AG04449 (cell line): ENCODE data around the gene KL.

Experiments used
- CTCF ChIA-PET: fragments of 350-600 bp; formaldehyde crosslinking; extraction: SDS; loops from one replicate; lab custom pipeline; 2021; ENCODE audit warnings: antibody characterized with exemption; lab: Yijun Ruan, JAX
- POLR2A ChIA-PET: fragments of 400-600, 350-600 bp; formaldehyde crosslinking; extraction: SDS; loops from one replicate; lab custom pipeline; 2020; ENCODE audit warnings: antibody characterized with exemption, inconsistent platforms; lab: Yijun Ruan, JAX
- DNase-seq: peaks from one replicate; pipeline ENCODE4 v3.0.0-alpha.2; 2010; ENCODE audit warnings: low read depth, low spot score
- H3K4me3 ChIP-seq: 2 replicates; pipeline ENCODE4 v1.5.1; 2011; ENCODE audit warnings: low read depth, mild to moderate bottlenecking, control low read depth, low read length
- TF ChIP-seq, protein P1 (sequence below): IDR thresholded peaks from one replicate; pipeline ENCODE4 v1.5.1; 2011; ENCODE audit warnings: mild to moderate bottlenecking, moderate library complexity, low read length, control low read depth, inconsistent platforms; ENCODE audit not compliant: insufficient read depth; ENCODE audit errors: missing control alignments

Gene KL

DNA sequence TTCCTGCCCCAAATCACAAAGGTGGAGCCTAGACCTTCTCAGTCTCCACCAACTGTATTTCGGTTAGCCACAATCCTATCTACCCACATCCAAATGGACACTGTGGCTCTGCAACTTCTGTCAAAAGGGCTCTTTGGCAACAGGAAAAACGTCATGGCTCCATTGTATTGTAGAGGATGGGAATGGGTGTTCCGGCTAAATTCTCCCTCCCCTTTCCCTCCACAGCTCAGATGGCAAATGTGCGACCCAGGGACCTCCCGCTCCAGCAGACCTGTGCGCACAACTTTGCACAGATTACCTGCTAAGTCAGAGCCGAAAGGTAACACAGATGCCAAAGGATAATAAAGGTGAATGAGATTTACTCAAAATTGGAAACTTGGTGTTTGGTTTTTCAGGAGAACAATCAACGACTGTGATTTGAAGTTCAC, 968 bp upstream of the KL start:
- TF ChIP-seq, protein P1, sequence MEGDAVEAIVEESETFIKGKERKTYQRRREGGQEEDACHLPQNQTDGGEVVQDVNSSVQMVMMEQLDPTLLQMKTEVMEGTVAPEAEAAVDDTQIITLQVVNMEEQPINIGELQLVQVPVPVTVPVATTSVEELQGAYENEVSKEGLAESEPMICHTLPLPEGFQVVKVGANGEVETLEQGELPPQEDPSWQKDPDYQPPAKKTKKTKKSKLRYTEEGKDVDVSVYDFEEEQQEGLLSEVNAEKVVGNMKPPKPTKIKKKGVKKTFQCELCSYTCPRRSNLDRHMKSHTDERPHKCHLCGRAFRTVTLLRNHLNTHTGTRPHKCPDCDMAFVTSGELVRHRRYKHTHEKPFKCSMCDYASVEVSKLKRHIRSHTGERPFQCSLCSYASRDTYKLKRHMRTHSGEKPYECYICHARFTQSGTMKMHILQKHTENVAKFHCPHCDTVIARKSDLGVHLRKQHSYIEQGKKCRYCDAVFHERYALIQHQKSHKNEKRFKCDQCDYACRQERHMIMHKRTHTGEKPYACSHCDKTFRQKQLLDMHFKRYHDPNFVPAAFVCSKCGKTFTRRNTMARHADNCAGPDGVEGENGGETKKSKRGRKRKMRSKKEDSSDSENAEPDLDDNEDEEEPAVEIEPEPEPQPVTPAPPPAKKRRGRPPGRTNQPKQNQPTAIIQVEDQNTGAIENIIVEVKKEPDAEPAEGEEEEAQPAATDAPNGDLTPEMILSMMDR, result no peak
- no peak overlapping the region for H3K4me3 ChIP-seq
- no peak for DNase-seq
- ChIA-PET CTCF (no interaction called here), POLR2A (no interaction called here)

DNA sequence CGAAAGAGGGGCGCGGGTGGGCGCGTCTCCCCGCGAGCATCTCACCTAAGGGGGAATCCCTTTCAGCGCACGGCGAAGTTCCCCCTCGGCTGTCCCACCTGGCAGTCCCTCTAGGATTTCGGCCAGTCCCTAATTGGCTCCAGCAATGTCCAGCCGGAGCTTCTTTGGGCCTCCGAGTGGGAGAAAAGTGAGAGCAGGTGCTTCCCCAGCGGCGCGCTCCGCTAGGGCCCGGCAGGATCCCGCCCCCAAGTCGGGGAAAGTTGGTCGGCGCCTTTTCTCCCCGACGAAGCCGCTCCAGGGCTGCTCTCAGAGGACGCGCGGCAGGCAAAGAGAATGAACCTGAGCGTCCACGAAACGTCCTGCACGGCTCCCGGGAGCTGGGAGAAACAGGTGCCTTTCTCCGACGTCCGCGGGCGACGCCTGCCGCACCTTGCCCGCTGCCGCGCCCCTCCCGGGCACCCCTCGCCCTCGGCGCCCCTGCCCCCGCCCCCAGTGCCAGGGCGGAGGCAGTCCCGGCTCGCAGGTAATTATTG, 366 bp upstream of the KL start:
- POLR2A ChIA-PET, result no interaction called here
- CTCF ChIA-PET, result no interaction called here
- TF ChIP-seq, protein P1, result no peak
- no peak for DNase-seq
- no peak overlapping the region for H3K4me3 ChIP-seq

DNA sequence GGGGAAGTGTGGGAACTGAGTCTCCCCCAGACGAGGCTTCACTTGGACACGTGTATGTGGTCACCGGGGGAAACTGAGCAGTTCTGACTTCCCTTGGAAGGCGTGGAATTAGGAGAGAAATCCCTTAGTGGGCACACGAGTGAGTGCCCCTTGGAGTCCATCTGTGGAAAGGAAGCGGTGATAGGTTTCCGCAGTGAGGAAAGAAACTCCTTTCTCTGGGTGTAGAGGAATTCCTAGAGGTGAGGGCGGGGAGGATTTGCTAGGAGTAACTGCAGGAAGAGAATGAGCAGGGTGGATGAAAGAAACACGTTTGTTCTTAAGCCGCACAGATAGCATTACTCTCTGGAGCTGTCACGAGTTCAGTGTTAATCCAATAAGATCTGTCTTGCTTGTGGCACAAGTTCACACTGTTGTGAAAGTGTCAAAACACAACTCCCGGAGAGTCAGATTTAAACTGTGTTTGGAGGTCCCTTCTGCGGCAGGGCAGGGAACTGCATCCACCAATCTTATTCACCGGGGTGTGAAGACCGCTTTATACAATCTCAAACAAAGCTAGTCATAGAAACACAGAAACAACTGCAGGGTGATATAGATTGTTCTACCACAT, 1.2 kb downstream of the KL start:
- ChIA-PET POLR2A (no interaction called here), CTCF (interaction anchor here (1.4 to 1.6 kb wide), 2 partner anchors 14 to 334 kb away, joined by 3 read pairs; no protein-coding TSS in a partner anchor)
- TF ChIP-seq, protein P1, result peak; percentile 13
- H3K4me3 ChIP-seq, result no peak overlapping the region
- DNase-seq, result no peak

DNA sequence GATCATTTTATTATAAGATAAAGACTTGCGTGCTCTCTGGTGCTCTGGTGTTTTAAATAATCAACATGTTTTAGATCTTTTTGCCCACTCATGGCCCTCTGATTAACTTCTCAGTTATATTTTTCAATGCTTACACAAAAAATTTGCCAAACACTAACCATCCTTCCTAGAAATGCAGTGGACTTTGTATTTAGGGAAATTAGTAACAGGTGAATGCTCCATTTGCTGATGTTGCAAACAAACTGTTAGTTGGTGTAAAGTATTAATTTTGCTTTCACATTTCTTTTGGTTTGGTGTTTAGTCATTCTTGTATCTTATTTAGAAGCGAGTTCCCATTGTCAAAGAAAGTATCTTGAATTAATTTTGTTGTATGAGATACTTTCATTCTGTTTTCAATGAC, 2.7 kb downstream of the KL start:
- DNase-seq, result no peak
- ChIA-PET CTCF (interaction anchor here (1.4 kb wide), 1 partner anchor 12 kb away, joined by 3 read pairs; no protein-coding TSS in a partner anchor), POLR2A (no interaction called here)
- TF ChIP-seq, protein P1, result no peak
- H3K4me3 ChIP-seq, result no peak overlapping the region

DNA sequence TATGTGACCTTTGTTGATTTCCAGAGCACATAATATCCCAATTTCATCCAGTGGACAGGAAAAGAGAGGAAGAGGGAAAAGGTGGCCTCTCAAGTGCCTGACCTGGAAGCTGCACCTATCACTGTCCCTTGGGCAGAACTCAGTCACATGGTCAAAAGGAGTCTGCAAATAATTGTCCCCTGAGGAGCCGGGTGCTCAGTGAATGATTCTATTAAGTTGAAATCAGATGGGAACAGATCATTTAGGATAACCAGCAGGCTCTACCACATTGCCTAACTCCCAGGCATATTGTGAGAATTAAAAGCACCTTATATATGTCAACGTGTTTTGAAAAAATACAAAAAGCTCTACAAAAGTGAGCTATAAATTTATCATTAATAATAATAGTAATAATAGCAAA, 6.8 kb downstream of the KL start:
- no peak overlapping the region for H3K4me3 ChIP-seq
- ChIA-PET CTCF (interaction anchor here (1.0 kb wide), 1 partner anchor 8 kb away, joined by 3 read pairs; no protein-coding TSS in a partner anchor), POLR2A (no interaction called here)
- DNase-seq, result no peak
- TF ChIP-seq, protein P1, result no peak

DNA sequence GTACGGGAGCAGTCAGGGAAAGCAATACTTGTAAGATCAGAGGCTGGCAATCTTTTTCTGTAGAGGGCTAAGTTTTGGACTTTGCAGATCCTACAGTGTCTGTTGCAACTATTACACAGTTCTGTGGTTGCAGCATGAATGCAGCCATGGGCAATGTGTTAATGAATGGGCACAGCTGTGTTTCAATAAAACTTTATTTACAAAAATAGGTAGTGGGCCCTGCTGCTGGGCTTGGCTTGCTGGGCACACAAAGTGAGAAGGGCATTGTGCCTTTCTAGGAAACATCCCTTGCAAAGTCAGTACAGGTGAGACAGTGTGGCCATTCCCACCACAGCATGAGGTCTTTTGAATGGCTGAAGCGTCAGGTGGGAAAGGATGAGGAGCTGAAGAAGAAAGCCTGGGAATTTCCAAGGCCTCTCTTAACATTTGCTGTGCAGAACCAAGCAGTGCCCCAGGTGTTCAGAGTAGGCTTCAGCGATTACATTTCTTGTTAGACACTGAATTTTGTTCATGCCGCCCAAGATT, 9.1 kb downstream of the KL start:
- DNase-seq, result no peak
- TF ChIP-seq, protein P1, result no peak
- no peak overlapping the region for H3K4me3 ChIP-seq
- POLR2A ChIA-PET, result no interaction called here
- CTCF ChIA-PET, result no interaction called here
